ENCODE measurements around the gene SYNE4. TPM values are rescaled to one million over a fixed set of nuclear protein-coding genes. Genes with fewer than 3 reads are reported as not detected.

SYNE4 gene
- total RNA-seq, 1 experiment from 2014 or later: 0.14 TPM

GRCh38 chr19:36040495-36040894, 31.9 kb upstream of the SYNE4 start:
- ChIA-PET CTCF (no interaction called here), POLR2A (interaction anchor here (1.6 kb wide), 1 partner anchor 27 kb away, joined by 5 read pairs; the partner anchor contains the start of gene ALKBH6)
- BruUV-seq (replicated peaks): no TSS peak
- H3K36me3 Mint-ChIP-seq (ENCODE audit: insufficient read depth, unreplicated experiment): peaks cover 4% of the 10 kb centered on the region
- no peaks in the 10 kb centered on the region for H3K27me3 Mint-ChIP-seq (ENCODE audit: insufficient read depth, unreplicated experiment)
- no peak for DNase-seq (ENCODE audit: unreplicated experiment)
- peak overlapping the region; percentile 66 for H3K27ac Mint-ChIP-seq (ENCODE audit: low read depth, unreplicated experiment)
- H3K9me3 Mint-ChIP-seq (ENCODE audit: unreplicated experiment): no peaks in the 10 kb centered on the region
- intact Hi-C loops (cut with micrococcal nuclease): no loop called here
- H3K4me1 Mint-ChIP-seq (ENCODE audit: insufficient read depth, unreplicated experiment): peaks cover 26% of the 10 kb centered on the region
- H3K4me3 Mint-ChIP-seq (ENCODE audit: unreplicated experiment): no peak overlapping the region
- no peak for TF ChIP-seq CTCF (IDR thresholded peaks at IDR 0.05; ENCODE audit: unreplicated experiment)

GRCh38 chr19:36032251-36033104, 23.9 kb upstream of the SYNE4 start, which contains the start of gene CLIP3:
Gene CLIP3 (minus strand): TSS chr19:36032873. CDS start chr19:36032357, 516 bp downstream.
- DNase-seq (ENCODE audit: unreplicated experiment): no peak
- no TSS peak for BruUV-seq (replicated peaks)
- Mint-ChIP-seq H3K27ac (ENCODE audit: low read depth, unreplicated experiment) (no peak within 1 kb of the TSS), H3K27me3 (ENCODE audit: insufficient read depth, unreplicated experiment) (no peaks in the 10 kb centered on the region), H3K9me3 (ENCODE audit: unreplicated experiment) (no peaks in the 10 kb centered on the region), H3K36me3 (ENCODE audit: insufficient read depth, unreplicated experiment) (no peaks in the 10 kb centered on the region), H3K4me1 (ENCODE audit: insufficient read depth, unreplicated experiment) (no peaks in the 10 kb centered on the region), H3K4me3 (ENCODE audit: unreplicated experiment) (no peak within 1 kb of the TSS)
- intact Hi-C loops (cut with micrococcal nuclease): no loop called here
- TF ChIP-seq CTCF (IDR thresholded peaks at IDR 0.05; ENCODE audit: unreplicated experiment): no peak
- ChIA-PET POLR2A (no interaction called here), CTCF (no interaction called here)

- Mint-ChIP-seq H3K27ac (ENCODE audit: low read depth, unreplicated experiment) (peak overlapping the region; percentile 29), H3K9me3 (ENCODE audit: unreplicated experiment) (no peaks in the 10 kb centered on the region), H3K36me3 (ENCODE audit: insufficient read depth, unreplicated experiment) (no peaks in the 10 kb centered on the region), H3K27me3 (ENCODE audit: insufficient read depth, unreplicated experiment) (no peaks in the 10 kb centered on the region), H3K4me1 (ENCODE audit: insufficient read depth, unreplicated experiment) (no peaks in the 10 kb centered on the region), H3K4me3 (ENCODE audit: unreplicated experiment) (no peak overlapping the region)
- CTCF ChIA-PET: interaction anchor here (0.8 kb wide), 1 partner anchor 10 kb away, joined by 5 read pairs; no protein-coding TSS in a partner anchor
- intact Hi-C loops (cut with micrococcal nuclease): no loop called here
- no TSS peak for BruUV-seq (replicated peaks)
- POLR2A ChIA-PET: interaction anchor here (1.1 kb wide), 1 partner anchor 17 kb away, joined by 3 read pairs; the partner anchor contains the start of gene ALKBH6
- TF ChIP-seq CTCF (IDR thresholded peaks at IDR 0.05; ENCODE audit: unreplicated experiment): no peak
- DNase-seq (ENCODE audit: unreplicated experiment): no peak
Measured at GRCh38 chr19:36031308-36031707, 22.7 kb upstream of the SYNE4 start.

- ChIA-PET CTCF (interaction anchor here (0.6 kb wide), 3 partner anchors 9 to 1328 kb away, joined by 3 to 4 read pairs (median 3); no protein-coding TSS in a partner anchor), POLR2A (interaction anchor here (0.5 to 1.1 kb wide), 3 partner anchors 16 to 94 kb away, joined by 3 to 4 read pairs (median 3); partner anchors contain the start of genes ALKBH6, POLR2I and TBCB)
- no peaks in the 10 kb centered on the region for H3K9me3 Mint-ChIP-seq (ENCODE audit: unreplicated experiment)
- intact Hi-C loops (cut with micrococcal nuclease): no loop called here
- no TSS peak for BruUV-seq (replicated peaks)
- no peak for TF ChIP-seq CTCF (IDR thresholded peaks at IDR 0.05; ENCODE audit: unreplicated experiment)
- H3K27me3 Mint-ChIP-seq (ENCODE audit: insufficient read depth, unreplicated experiment): no peaks in the 10 kb centered on the region
- H3K4me3 Mint-ChIP-seq (ENCODE audit: unreplicated experiment): no peak overlapping the region
- peak overlapping the region; percentile 29 for H3K27ac Mint-ChIP-seq (ENCODE audit: low read depth, unreplicated experiment)
- H3K4me1 Mint-ChIP-seq (ENCODE audit: insufficient read depth, unreplicated experiment): no peaks in the 10 kb centered on the region
- no peaks in the 10 kb centered on the region for H3K36me3 Mint-ChIP-seq (ENCODE audit: insufficient read depth, unreplicated experiment)
- peak; percentile 58 for DNase-seq (ENCODE audit: unreplicated experiment)
Measured at GRCh38 chr19:36030264-36031148, 21.9 kb upstream of the SYNE4 start.
